NCI-H2171 treated with DMSO at 0.1 percent for 48 hours (cell line): ENCODE measurements around the gene CAAP1.
"Not testable (repeated sequence)": the region's sequence is repeated elsewhere in the genome, so short reads cannot be mapped to it uniquely, and the experiment has no call there.

ENCODE experiments used
- DNase-seq: peaks from one replicate; lab custom pipeline; 2025; lab: John Stamatoyannopoulos, UW

Gene CAAP1

DNA sequence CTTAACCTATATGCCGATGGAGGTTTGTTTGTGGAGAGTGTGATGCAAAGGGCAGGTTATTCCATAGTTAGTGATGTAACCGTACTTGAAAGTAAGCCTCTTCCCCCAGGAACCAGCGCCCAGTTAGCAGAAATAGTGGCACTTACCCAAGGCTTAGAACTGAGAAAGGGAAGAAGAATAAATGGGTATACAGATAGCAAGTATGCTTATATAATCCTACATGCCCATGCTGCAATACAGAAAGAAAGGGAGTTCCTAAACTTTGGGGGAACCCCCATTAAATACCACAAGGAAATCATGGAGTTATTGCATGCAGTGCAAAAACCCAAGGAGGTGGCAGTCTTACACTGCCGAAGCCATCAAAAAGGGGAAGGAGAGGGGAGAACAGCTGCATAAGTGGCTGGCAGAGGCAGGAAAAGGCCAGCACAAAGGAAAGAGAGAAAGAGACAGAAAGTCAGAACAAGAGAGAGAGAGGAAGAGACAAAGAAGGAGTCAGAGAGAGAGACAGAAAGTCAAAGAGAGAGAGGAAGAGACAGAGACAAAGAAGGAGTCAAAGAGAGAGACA lies 64.1 kb downstream of the CAAP1 start:
- DNase-seq = not testable (repeated sequence)

DNA sequence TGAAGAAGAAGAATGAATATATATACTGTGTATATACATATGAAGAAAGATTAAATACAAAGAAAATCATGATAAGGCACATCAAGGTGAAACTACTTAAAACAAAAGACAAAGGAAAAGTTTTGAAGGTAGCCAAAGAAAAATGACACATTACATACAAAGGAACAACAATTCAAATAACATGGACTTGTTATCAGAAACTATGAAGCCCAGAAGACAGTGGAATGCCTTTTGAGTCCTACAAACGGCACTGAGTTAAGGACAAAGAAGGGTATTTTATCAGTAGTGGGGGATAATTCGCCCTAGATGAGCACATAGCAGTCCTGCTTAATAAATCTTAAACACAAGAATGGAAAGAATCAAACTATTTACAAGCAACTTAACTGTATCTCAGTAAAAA lies 77.8 kb downstream of the CAAP1 start:
- no peak for DNase-seq

DNA sequence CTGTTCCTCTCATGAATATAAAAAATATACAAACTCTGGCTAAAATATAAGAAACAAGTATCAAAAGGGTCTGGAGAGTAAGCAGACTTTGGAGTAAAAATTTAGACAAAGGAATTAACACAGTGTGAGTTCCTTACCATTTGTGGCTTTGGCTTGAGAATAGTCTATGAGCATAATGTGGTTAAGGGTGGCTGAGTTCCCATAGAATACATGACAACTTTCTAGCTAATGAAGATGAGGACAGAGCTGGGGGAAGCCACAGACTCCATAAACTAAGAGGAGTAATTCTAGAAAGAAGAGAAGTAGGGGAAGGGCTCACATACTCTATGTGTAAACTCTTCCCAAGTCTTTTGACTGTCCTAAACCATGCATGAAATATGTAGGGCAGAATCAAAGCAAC lies 79.4 kb downstream of the CAAP1 start:
- DNase-seq = no peak

DNA sequence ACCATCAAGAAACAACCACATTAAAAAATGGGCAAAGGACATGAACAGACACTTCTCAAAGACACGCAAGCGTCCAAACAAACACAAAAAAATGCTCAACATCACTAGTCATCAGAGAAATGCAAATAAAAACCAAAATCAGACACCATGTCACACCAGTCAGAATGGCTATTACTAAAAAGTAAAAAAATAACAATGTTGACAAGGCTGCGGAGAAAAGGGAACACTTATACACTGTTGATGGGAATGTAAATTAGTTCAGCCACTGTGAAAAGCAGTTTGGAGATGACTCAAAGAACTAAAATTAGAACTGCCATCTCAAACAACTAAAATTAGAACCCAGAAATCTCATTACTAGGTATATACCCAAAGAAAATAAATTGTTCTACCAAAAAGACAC lies 80.4 kb downstream of the CAAP1 start:
- DNase-seq = no peak

DNA sequence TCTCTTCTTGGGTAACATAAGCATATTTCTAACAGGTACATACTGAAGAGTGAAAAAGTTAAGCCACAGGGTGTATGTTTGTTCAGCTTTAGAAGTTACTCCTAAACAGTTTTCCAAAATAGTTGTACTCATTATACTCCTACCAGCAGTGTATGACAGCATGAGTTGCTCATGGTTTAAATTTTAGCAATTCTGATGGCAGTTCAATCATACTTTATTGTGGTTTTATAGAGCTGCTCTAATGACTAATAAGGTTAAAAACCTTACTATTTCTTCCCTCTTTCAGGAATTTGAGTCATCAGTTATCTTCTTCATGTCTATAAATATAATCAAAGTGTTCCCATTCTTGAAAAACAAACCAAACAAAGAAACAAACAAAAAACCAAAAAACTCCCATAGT lies 81.5 kb downstream of the CAAP1 start:
- DNase-seq = no peak

DNA sequence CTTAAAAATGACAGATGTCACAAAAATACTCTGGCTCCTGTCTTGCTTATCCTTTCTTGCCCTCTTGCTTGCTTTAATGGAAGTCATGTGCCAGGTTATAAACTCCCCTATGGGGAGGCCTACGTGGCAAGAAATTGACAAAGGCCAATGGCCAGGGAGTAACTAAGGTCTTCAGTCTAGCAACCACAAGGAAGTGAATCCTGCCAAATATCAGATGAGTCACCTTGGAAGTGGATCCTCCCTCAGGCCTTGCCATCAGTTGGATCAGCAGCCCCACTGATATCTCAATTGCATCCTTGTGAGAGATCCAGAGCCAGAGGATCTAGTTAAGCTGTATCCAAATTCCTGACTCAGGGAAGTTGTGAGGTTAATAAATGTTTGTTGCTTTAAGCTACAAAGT lies 82.8 kb downstream of the CAAP1 start:
- no peak for DNase-seq

DNA sequence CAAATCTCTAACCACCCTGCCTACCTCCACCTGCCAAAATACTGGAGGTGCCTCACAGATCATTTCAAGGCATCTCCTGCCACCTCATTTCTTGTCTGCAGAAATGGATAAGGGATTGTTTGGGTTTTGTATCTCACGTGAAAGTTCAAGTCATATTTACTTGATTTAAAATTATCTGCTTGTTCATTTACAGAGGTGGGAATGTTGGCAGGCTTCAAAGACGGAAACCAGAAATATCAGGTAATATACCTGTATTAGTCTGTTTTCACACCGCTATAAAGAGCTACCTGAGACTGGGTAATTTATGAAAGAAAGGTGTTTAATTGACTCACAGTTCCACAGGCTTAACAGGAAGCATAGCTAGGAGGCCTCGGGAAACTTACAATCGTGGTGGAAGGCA lies 85.4 kb downstream of the CAAP1 start:
- no peak for DNase-seq

DNA sequence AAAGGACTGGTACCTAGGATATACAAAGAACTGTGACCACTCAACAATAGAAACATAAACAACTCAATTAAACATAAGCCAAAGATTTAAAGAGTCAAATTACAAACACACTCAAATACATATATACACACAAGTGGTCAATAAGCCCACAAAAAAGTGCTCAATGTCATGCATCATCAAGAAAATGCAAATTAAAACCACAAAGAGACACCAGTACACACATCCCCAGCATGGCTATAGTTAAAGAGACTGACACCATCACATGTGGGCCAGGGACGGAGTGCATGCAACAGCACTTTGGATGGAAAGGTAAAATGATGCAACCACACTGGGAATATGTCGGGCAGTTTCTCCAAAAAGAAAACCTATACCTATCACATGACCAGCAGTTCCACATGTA lies 89.7 kb downstream of the CAAP1 start:
- DNase-seq = no peak

DNA sequence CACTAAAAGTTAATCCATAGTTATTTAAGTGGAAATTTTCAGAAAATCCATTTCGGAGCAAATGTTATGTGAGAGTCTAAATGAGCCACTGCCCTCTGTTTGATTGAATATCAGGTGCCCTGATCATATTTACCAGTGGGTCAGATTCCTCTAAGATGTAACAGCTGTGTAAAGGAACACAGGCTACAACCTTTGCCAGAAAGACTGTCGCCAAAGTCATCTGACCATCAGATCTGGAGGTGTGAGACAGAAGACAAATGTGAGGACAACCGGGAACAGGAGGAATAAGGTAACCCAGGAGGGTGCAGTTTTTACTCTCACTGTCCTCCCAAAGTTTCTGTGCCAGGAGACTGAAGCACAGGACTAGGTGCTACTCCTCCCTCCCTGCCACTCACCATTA lies 90.8 kb downstream of the CAAP1 start:
- DNase-seq = no peak

DNA sequence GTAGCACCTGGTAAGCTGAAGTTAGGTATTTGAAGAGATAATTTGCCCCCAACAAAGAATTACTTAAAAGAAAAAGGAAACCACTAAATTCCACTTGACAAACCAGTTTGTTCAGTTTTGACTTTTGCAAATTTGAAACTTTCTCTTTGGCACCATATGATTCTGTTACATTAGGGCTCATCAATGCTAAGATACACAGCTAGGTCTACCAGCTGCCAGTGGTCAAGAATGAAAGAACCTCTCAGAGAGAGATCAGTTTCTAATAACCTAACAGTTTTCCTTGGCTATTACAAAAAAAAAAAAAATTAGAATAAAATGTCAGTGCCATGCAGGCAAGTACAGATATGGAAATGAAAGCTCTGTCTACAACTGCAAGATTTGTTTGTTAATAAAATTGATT lies 92.3 kb downstream of the CAAP1 start:
- no peak for DNase-seq

DNA sequence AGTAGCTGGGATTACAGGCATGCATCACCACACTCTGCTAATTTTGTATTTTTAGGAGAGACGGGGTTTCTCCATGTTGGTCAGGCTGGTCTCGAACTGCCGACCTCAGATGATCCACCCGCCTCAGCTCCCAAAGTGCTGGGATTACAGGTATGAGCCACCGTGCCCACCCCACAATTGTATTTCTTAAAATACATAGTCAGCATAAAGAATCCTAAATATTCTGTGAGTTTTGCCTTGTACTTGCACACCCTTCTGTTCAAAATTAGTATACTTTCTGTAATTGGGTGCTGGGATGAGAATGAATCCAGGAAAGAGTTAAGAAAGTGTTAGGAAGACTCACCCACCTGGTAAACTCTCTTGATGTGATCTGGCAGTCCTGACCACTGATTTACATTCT lies 101.3 kb downstream of the CAAP1 start:
- DNase-seq = no peak
